Esophagus muscularis mucosa (tissue), 4 donors: ENCODE data around the gene SPATA24.

Source experiments
- EP300 ChIP-seq: sonication (generic); formaldehyde crosslinking; IDR thresholded peaks from one replicate; pipeline ENCODE4 v1.6.1; 2017; ENCODE audit warnings: antibody characterized with exemption
- POLR2A ChIP-seq: fragments of 450-650 bp; IDR thresholded peaks from one replicate; pipeline ENCODE4 v1.6.1; 2017; ENCODE audit warnings: antibody characterized with exemption, moderate library complexity, mild to moderate bottlenecking, low read depth
- POLR2AphosphoS5 ChIP-seq, 2 donors: sonication (generic); formaldehyde crosslinking; IDR thresholded peaks; one replicate each; pipeline ENCODE4 v1.6.1; 2017; ENCODE audit warnings: antibody characterized with exemption in 2 of 2
- TF ChIP-seq, protein P1 (sequence below), 3 experiments: fragments of 200-600 bp in 2 of 3; fragments of 450-650 bp in 1 of 3; sonication (generic) in 2 of 3; IDR thresholded peaks; one replicate each; pipeline ENCODE4 v1.5.1; 2017 to 2019; ENCODE audit warnings: antibody characterized with exemption in 3 of 3, mild to moderate bottlenecking in 2 of 3, moderate library complexity in 1 of 3

- no peak for TF ChIP-seq EP300
- TF ChIP-seq, protein P1, sequence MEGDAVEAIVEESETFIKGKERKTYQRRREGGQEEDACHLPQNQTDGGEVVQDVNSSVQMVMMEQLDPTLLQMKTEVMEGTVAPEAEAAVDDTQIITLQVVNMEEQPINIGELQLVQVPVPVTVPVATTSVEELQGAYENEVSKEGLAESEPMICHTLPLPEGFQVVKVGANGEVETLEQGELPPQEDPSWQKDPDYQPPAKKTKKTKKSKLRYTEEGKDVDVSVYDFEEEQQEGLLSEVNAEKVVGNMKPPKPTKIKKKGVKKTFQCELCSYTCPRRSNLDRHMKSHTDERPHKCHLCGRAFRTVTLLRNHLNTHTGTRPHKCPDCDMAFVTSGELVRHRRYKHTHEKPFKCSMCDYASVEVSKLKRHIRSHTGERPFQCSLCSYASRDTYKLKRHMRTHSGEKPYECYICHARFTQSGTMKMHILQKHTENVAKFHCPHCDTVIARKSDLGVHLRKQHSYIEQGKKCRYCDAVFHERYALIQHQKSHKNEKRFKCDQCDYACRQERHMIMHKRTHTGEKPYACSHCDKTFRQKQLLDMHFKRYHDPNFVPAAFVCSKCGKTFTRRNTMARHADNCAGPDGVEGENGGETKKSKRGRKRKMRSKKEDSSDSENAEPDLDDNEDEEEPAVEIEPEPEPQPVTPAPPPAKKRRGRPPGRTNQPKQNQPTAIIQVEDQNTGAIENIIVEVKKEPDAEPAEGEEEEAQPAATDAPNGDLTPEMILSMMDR (IDR thresholded peaks at IDR 0.05), result peak in 1 of 3 experiments; percentile 23
- TF ChIP-seq POLR2A, result no peak
- TF ChIP-seq POLR2AphosphoS5 (IDR thresholded peaks at IDR 0.05), result no peak
Measured at GRCh38 chr5:139385061-139386049, 18.5 kb downstream of the SPATA24 start.
